IMR-90 (cell line): Measurements from ENCODE around the gene CXXC1. TPM values are rescaled to one million over a fixed set of nuclear protein-coding genes. Genes with fewer than 3 reads are reported as not detected.

Experiments
- ATAC-seq: fragments of 200-7000 bp; cut with Tn5 transposase; 2 replicates; pipeline ENCODE4 v1.9.1; 2020; ENCODE audit warnings: low read depth, mild to moderate bottlenecking, moderate library complexity
- BruUV-seq: library from RNA; stranded (reverse); fragments of 400-500 nt; replicated peaks from 2 replicates; lab custom pipeline; 2021; lab: Mats Ljungman, UMichigan
- CTCF ChIA-PET: fragments of 300-600 bp; formaldehyde crosslinking; extraction: SDS; loops from one replicate; lab custom pipeline; 2021; ENCODE audit warnings: antibody characterized with exemption; lab: Yijun Ruan, JAX
- POLR2A ChIA-PET: fragments of 300-600 bp; sonication (Branson Sonifier 250); formaldehyde crosslinking; loops from one replicate; lab custom pipeline; 2022; ENCODE audit warnings: antibody characterized with exemption; ENCODE audit not compliant: unreplicated experiment; lab: Charles Lee
- DNase-seq: peaks from one replicate; pipeline ENCODE4 v3.0.0; 2013
- H2AFZ ChIP-seq: replicated peaks from 2 replicates; pipeline ENCODE3; 2013; ENCODE audit warnings: low read length, mild to moderate bottlenecking; ENCODE audit not compliant: poor library complexity
- H2AK5ac ChIP-seq: 2 replicates; pipeline ENCODE4 v1.6.1; 2013; ENCODE audit warnings: low read depth, low read length, inconsistent platforms
- H2AK9ac ChIP-seq: replicated peaks from 2 replicates; pipeline ENCODE3; 2013; ENCODE audit warnings: mild to moderate bottlenecking, low read depth, low read length, moderate library complexity; ENCODE audit not compliant: poor library complexity
- H2BK120ac ChIP-seq: 2 replicates; pipeline ENCODE4 v1.6.1; 2013; ENCODE audit warnings: low read depth, low read length, inconsistent platforms
- H2BK15ac ChIP-seq: 3 replicates; pipeline ENCODE4 v1.6.1; 2013; ENCODE audit warnings: low read depth, low read length, inconsistent platforms
- H2BK20ac ChIP-seq: 2 replicates; pipeline ENCODE4 v1.6.1; 2013; ENCODE audit warnings: low read depth, mild to moderate bottlenecking, inconsistent platforms, low read length, moderate library complexity
- H2BK5ac ChIP-seq: 2 replicates; pipeline ENCODE4 v1.6.1; 2013; ENCODE audit warnings: mild to moderate bottlenecking, low read depth, low read length, inconsistent platforms; ENCODE audit not compliant: poor library complexity, severe bottlenecking
- H3K14ac ChIP-seq: replicated peaks from 2 replicates; pipeline ENCODE4 v1.6.1; 2013; ENCODE audit warnings: low read depth, low read length, inconsistent platforms
- H3K18ac ChIP-seq: 2 replicates; pipeline ENCODE4 v1.6.1; 2013; ENCODE audit warnings: low read depth, low read length, control low read depth
- H3K23ac ChIP-seq: 2 replicates; pipeline ENCODE4 v1.6.1; 2013; ENCODE audit warnings: low read depth, low read length, inconsistent platforms
- H3K27ac ChIP-seq: 2 replicates; pipeline ENCODE4 v1.5.1; 2013; ENCODE audit warnings: mild to moderate bottlenecking, control low read depth, low read length; ENCODE audit not compliant: insufficient read depth
- H3K27me3 ChIP-seq: 2 replicates; pipeline ENCODE4 v1.6.1; 2013; ENCODE audit warnings: low read length; ENCODE audit not compliant: control insufficient read depth, insufficient read depth
- H3K36me3 ChIP-seq: 2 replicates; pipeline ENCODE4 v1.6.1; 2013; ENCODE audit warnings: low read length, mixed read lengths; ENCODE audit not compliant: control insufficient read depth, insufficient read depth
- H3K4ac ChIP-seq: 2 replicates; pipeline ENCODE4 v1.6.1; 2013; ENCODE audit warnings: low read depth, low read length, inconsistent platforms
- H3K4me1 ChIP-seq: 2 replicates; pipeline ENCODE4 v1.6.1; 2013; ENCODE audit warnings: low read length, mixed read lengths; ENCODE audit not compliant: control insufficient read depth, insufficient read depth
- H3K4me2 ChIP-seq: 2 replicates; pipeline ENCODE4 v1.6.1; 2013; ENCODE audit warnings: low read depth, mild to moderate bottlenecking, control low read depth, low read length, moderate library complexity
- H3K4me3 ChIP-seq: 2 replicates; pipeline ENCODE4 v1.5.1; 2013; ENCODE audit warnings: low read depth, mild to moderate bottlenecking, control low read depth, low read length, moderate library complexity; ENCODE audit not compliant: insufficient read depth
- H3K56ac ChIP-seq: 2 replicates; pipeline ENCODE4 v1.6.1; 2013; ENCODE audit warnings: low read length, inconsistent platforms; ENCODE audit not compliant: insufficient read depth; ENCODE audit errors: extremely low read depth
- H3K79me1 ChIP-seq, 2 experiments: 2 replicates each; pipeline ENCODE4 v1.6.1; 2013; ENCODE audit warnings: low read length in 2 of 2, inconsistent platforms in 1 of 2, low read depth in 1 of 2
- H3K9ac ChIP-seq: 2 replicates; pipeline ENCODE4 v1.6.1; 2013; ENCODE audit warnings: low read depth, low read length, control low read depth
- H3K9me1 ChIP-seq: 2 replicates; pipeline ENCODE4 v1.6.1; 2013; ENCODE audit warnings: low read length, inconsistent platforms; ENCODE audit not compliant: insufficient read depth
- H3K9me3 ChIP-seq: 2 replicates; pipeline ENCODE4 v1.6.1; 2013; ENCODE audit warnings: low read length; ENCODE audit not compliant: control insufficient read depth, insufficient read depth
- H4K20me1 ChIP-seq: 2 replicates; pipeline ENCODE4 v1.6.1; 2013; ENCODE audit warnings: low read length, inconsistent platforms; ENCODE audit not compliant: insufficient read depth
- H4K5ac ChIP-seq: 2 replicates; pipeline ENCODE4 v1.6.1; 2013; ENCODE audit warnings: mild to moderate bottlenecking, low read depth, low read length, control low read depth
- H4K8ac ChIP-seq, 2 experiments: 2 replicates each; pipeline ENCODE4 v1.6.1; 2013; ENCODE audit warnings: low read depth in 2 of 2, low read length in 2 of 2, control low read depth in 1 of 2, inconsistent platforms in 1 of 2
- H4K91ac ChIP-seq: 2 replicates; pipeline ENCODE4 v1.6.1; 2013; ENCODE audit warnings: low read depth, low read length, inconsistent platforms; ENCODE audit not compliant: insufficient read depth
- CHD1 ChIP-seq: IDR thresholded peaks from 2 replicates; pipeline ENCODE4 v1.6.1; 2012; ENCODE audit warnings: low read depth, low read length, improper control_type of control experiment
- MAZ ChIP-seq: IDR thresholded peaks from 2 replicates; pipeline ENCODE4 v1.6.1; 2012; ENCODE audit warnings: low read depth, mild to moderate bottlenecking, low read length, improper control_type of control experiment, moderate library complexity, borderline replicate concordance
- MXI1 ChIP-seq: IDR thresholded peaks from 2 replicates; pipeline ENCODE4 v1.6.1; 2012; ENCODE audit warnings: low read depth, mild to moderate bottlenecking, low read length, moderate library complexity, borderline replicate concordance
- RFX5 ChIP-seq: IDR thresholded peaks from 2 replicates; pipeline ENCODE4 v1.8.0; 2012; ENCODE audit warnings: low read depth, mild to moderate bottlenecking, low read length, moderate library complexity
- SMC3 ChIP-seq: fragments of 150-350 bp; IDR thresholded peaks from 2 replicates; pipeline ENCODE4 v1.6.1; 2016; ENCODE audit warnings: low read depth, mild to moderate bottlenecking, antibody characterized with exemption, low read length, moderate library complexity
- WGBS, 2 experiments: methylation state at CpG; one replicate each; pipeline versions ENCODE4 v1.1.5 to v1.1.7; 2013; ENCODE audit warnings: missing lambda C conversion rate in 2 of 2; ENCODE audit not compliant: insufficient read length in 1 of 2; ENCODE audit errors: extremely low coverage in 2 of 2; 5-methylcytosine and 5-hydroxymethylcytosine counted together
- dilution Hi-C: fragments of 300-500 bp; cut with HindIII; formaldehyde crosslinking; loops from one replicate; pipeline ENCODE4 v1.14.3; 2018; ENCODE audit warnings: low sequenced_read_pairs; ENCODE audit not compliant: unreplicated experiment
- in situ Hi-C: fragments of 300-500 bp; cut with MboI; formaldehyde crosslinking; loops from 3 replicates; pipeline ENCODE4 v1.14.3; 2019; ENCODE audit warnings: low sequenced_read_pairs, inconsistent platforms, mixed read lengths
- intact Hi-C: fragments of 100-400 bp; cut with micrococcal nuclease; formaldehyde crosslinking; loops from 2 replicates; pipeline ENCODE4 v1.10.0; 2022
- polyA plus RNA-seq, 3 experiments: library from polyadenylated mRNA; depleted of rRNA; stranded (reverse); fragments of >200 nt; gene quantifications; 2 replicates each; pipeline ENCODE4 v1.2.3, GENCODE V29; 2012; ENCODE audit warnings: low replicate concordance in 1 of 3
- total RNA-seq: library from RNA; depleted of rRNA; stranded (reverse); fragments of >200 nt; gene quantifications from 2 replicates; pipeline ENCODE4 v1.2.3, GENCODE V29; 2012
- TF ChIP-seq, protein P1 (sequence below): fragments of 150-350 bp; IDR thresholded peaks from 2 replicates; pipeline ENCODE4 v1.6.1; 2017; ENCODE audit warnings: mild to moderate bottlenecking, antibody characterized with exemption, low read length, low read depth

The CXXC1 gene
- total and polyA plus RNA-seq, 2 of the 4 experiments (the other 2 are of a cell fraction), result 24.0 to 66.2 TPM

DNA sequence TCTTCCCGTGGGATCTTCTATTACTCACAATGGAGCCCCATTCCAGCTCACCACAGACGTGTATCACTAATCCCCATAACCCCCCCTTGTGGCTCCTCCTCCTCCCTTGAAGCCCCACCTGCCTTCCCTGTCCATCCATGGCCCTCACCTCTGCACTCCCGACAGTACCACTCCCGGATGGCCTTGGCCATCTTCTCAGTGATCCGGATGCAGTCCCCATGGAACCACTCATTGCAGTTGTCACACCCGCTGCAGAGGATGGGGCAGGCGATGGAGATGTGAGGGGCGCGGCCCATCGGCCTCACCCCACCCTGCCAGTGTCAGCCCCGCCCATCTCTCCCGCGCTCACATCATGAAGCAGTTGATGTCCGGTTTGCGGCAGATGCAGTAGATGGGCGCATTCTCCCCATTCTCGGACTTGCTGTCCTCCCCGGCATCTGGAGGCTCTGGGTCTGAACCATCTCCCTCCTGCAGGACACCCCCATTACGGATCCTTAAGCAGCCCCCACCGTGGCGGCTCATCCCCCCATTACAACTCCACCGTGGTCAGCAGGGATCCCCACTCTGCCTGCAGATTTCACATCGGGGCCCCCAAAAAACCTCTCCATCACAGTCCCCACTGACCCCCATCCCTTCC lies 983 bp downstream of the CXXC1 start:
- TF ChIP-seq CHD1 (no peak), SMC3 (no peak), MXI1 (no peak), RFX5 (no peak), MAZ (no peak)
- TF ChIP-seq, protein P1, sequence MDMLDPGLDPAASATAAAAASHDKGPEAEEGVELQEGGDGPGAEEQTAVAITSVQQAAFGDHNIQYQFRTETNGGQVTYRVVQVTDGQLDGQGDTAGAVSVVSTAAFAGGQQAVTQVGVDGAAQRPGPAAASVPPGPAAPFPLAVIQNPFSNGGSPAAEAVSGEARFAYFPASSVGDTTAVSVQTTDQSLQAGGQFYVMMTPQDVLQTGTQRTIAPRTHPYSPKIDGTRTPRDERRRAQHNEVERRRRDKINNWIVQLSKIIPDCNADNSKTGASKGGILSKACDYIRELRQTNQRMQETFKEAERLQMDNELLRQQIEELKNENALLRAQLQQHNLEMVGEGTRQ, result no peak
- Histone ChIP-seq H2BK5ac (no peak overlapping the region), H4K8ac (0 out of 4 replicates have a peak overlapping the region, but pooled peaks of 1 of the 2 experiments have one; percentile 39), H2BK20ac (no peak overlapping the region), H3K56ac (no peak overlapping the region), H2AK9ac (peak overlapping the region; percentile 86), H2BK120ac (no peak overlapping the region), H3K4me1 (peaks cover 3% of the 10 kb centered on the region; the same call in 1 of the 2 replicates), H3K4me2 (peak overlapping the region; percentile 82), H2AK5ac (0 out of 2 replicates have a peak overlapping the region, but pooled peaks have one; percentile 10), H4K91ac (no peak overlapping the region), H3K9me3 (no peaks in the 10 kb centered on the region), H3K79me1 (peaks cover 7 to 23% of the 10 kb centered on the region in 2 experiments; a peak in 3 of 4 replicates), H3K9ac (peak overlapping the region; percentile 55), H2AFZ (peak overlapping the region; percentile 99), H3K14ac (no peak overlapping the region), H3K27me3 (peaks cover 5% of the 10 kb centered on the region; the same call in 1 of the 2 replicates), H3K36me3 (peaks cover 30% of the 10 kb centered on the region), H2BK15ac (no peak overlapping the region), H3K4me3 (peak overlapping the region; percentile 60), H3K18ac (no peak overlapping the region), H4K5ac (no peak overlapping the region), H3K9me1 (no peaks in the 10 kb centered on the region), H3K4ac (0 out of 2 replicates have a peak overlapping the region, but pooled peaks have one; percentile 13), H3K27ac (no peak overlapping the region; the same call in 1 of the 2 replicates), H3K23ac (no peak overlapping the region), H4K20me1 (peaks cover 3% of the 10 kb centered on the region; the same call in 1 of the 2 replicates)
- WGBS, 2 experiments, result 7% methylated on average over 10 of the region's 23 CpGs; no CpG with 5 or more reads in 1 of the 2 experiments
- intact Hi-C loops, result loop anchor here (5.0 to 10.0 kb wide), 2 partner anchors 71 to 792 kb away; partner anchors contain the start of gene RPL17
- ChIA-PET POLR2A (no interaction called here), CTCF (no interaction called here)
- no TSS peak for BruUV-seq
- dilution Hi-C loops, result no loop called here
- ATAC-seq (no peak), DNase-seq (peak; percentile 29)
- in situ Hi-C loops, result loop anchor here (25.0 kb wide), 2 partner anchors 751 to 1649 kb away; partner anchors contain the start of gene SMAD4
